Panc1 (cell line): Measurements from ENCODE around the gene CBX2. TPM values are rescaled to one million over a fixed set of nuclear protein-coding genes. Genes with fewer than 3 reads are reported as not detected.

Experiments
- ATAC-seq: fragments of 200-7000 bp; cut with Tn5 transposase; 2 replicates; pipeline ENCODE4 v1.9.1; 2020; ENCODE audit warnings: mild to moderate bottlenecking, moderate library complexity
- BruUV-seq: library from RNA; stranded (reverse); fragments of 400-500 nt; replicated peaks from 2 replicates; lab custom pipeline; 2021; lab: Mats Ljungman, UMichigan
- CTCF ChIA-PET: fragments of 300-600 bp; sonication (Branson Sonifier 250); formaldehyde crosslinking; loops from one replicate; lab custom pipeline; 2022; ENCODE audit warnings: antibody characterized with exemption; lab: Charles Lee
- POLR2A ChIA-PET: fragments of 300-600 bp; sonication (Branson Sonifier 250); formaldehyde crosslinking; loops from one replicate; lab custom pipeline; 2022; ENCODE audit warnings: antibody characterized with exemption; lab: Charles Lee
- DNase-seq: peaks from one replicate; pipeline ENCODE4 v3.0.0-alpha.2; 2010; ENCODE audit warnings: low read depth, low spot score
- H3K27ac ChIP-seq: 2 replicates; pipeline ENCODE4 v1.5.1; 2011; ENCODE audit warnings: mild to moderate bottlenecking, low read length, inconsistent platforms
- H3K27me3 ChIP-seq: fragments of 200-500 bp; sonication (Bioruptor generic); 2 replicates; pipeline ENCODE4 v1.6.0; 2014; ENCODE audit warnings: low read length, inconsistent platforms; ENCODE audit not compliant: control insufficient read depth, insufficient read depth
- H3K36me3 ChIP-seq: fragments of 200-500 bp; sonication (Bioruptor generic); 2 replicates; pipeline ENCODE4 v1.5.1; 2014; ENCODE audit warnings: inconsistent platforms, mild to moderate bottlenecking, low read length, moderate library complexity; ENCODE audit not compliant: control insufficient read depth, insufficient read depth
- H3K4me1 ChIP-seq: 2 replicates; pipeline ENCODE4 v1.5.1; 2011; ENCODE audit warnings: inconsistent platforms, mild to moderate bottlenecking, low read length, moderate library complexity; ENCODE audit not compliant: control insufficient read depth, insufficient read depth
- H3K4me3 ChIP-seq, 2 experiments: 2 replicates each; pipeline ENCODE4 v1.5.1; 2011 to 2012; ENCODE audit warnings: low read depth in 2 of 2, low read length in 2 of 2, mild to moderate bottlenecking in 2 of 2, inconsistent platforms in 1 of 2, moderate library complexity in 1 of 2
- H3K9me3 ChIP-seq: fragments of 200-500 bp; sonication (Bioruptor generic); 2 replicates; pipeline ENCODE4 v1.5.1; 2014; ENCODE audit warnings: low read depth, mild to moderate bottlenecking, inconsistent platforms, low read length, moderate library complexity; ENCODE audit not compliant: control insufficient read depth, insufficient read depth
- CTCF ChIP-seq: fragments of 450-650 bp; IDR thresholded peaks from 2 replicates; pipeline ENCODE4 v1.5.1; 2017; ENCODE audit warnings: mild to moderate bottlenecking
- POLR2AphosphoS5 ChIP-seq: IDR thresholded peaks from 2 replicates; pipeline ENCODE4 v1.6.1; 2012; ENCODE audit warnings: mild to moderate bottlenecking, low read depth, low read length, moderate library complexity
- REST ChIP-seq, 2 experiments: IDR thresholded peaks; 2 replicates each; pipeline ENCODE4 v1.6.1; 2011 to 2012; ENCODE audit warnings: low read depth in 2 of 2, control low read depth in 1 of 2, low read length in 1 of 2, mild to moderate bottlenecking in 1 of 2, moderate library complexity in 1 of 2; ENCODE audit not compliant: insufficient read depth in 1 of 2
- SIN3A ChIP-seq: IDR thresholded peaks from 2 replicates; pipeline ENCODE4 v1.6.1; 2012; ENCODE audit warnings: low read depth, mild to moderate bottlenecking, low read length, moderate library complexity, borderline replicate concordance; ENCODE audit not compliant: insufficient read depth
- TCF7L2 ChIP-seq: IDR thresholded peaks from 2 replicates; pipeline ENCODE4 v1.6.1; 2011; ENCODE audit warnings: mild to moderate bottlenecking, low read depth, low read length, inconsistent platforms
- in situ Hi-C: cut with HindIII; loops from 2 replicates; pipeline ENCODE4 v1.10.0; 2016; ENCODE audit warnings: low sequenced_read_pairs, low pct_unique_long_range_greater_than_20kb
- intact Hi-C: fragments of 100-400 bp; cut with micrococcal nuclease; formaldehyde crosslinking; loops from one replicate; pipeline ENCODE4 v1.10.0; 2022; ENCODE audit not compliant: unreplicated experiment
- total RNA-seq: library from RNA; stranded (reverse); gene quantifications from one replicate; pipeline ENCODE4 v1.2.1, GENCODE V29; 2021; ENCODE audit not compliant: unreplicated experiment

The CBX2 gene
- total RNA-seq, 1 experiment from 2014 or later = 9.0 TPM

- POLR2A ChIA-PET = interaction anchor here (0.6 to 0.9 kb wide), 4 partner anchors 30 to 558 kb away, joined by 3 to 4 read pairs (median 3); no protein-coding TSS in a partner anchor
- Histone ChIP-seq H3K27me3 (no peaks in the 10 kb centered on the region), H3K4me1 (peaks cover 28% of the 10 kb centered on the region), H3K27ac (no peak overlapping the region), H3K36me3 (no peaks in the 10 kb centered on the region), H3K4me3 (peak overlapping the region; percentile 43 to 46), H3K9me3 (no peaks in the 10 kb centered on the region)
- TF ChIP-seq TCF7L2 (no peak), SIN3A (no peak), REST (IDR thresholded peaks at IDR 0.05; ENCODE audit: insufficient read depth in 1 of 2, low read depth in 2 of 2, low read length in 1 of 2) (no peak), CTCF (no peak), POLR2AphosphoS5 (no peak)
- ATAC-seq = peak; percentile 79
- in situ Hi-C loops (no loop called here), intact Hi-C loops (loop anchor here (1.0 kb wide), 1 partner anchor 25 kb away; no protein-coding TSS in a partner anchor)
- no peak for DNase-seq
- CTCF ChIA-PET = interaction anchor here (0.6 to 3.3 kb wide), 6 partner anchors 13 to 442 kb away, joined by 3 to 21 read pairs (median 4); partner anchors contain the start of genes CBX4 and CBX8
- BruUV-seq = no TSS peak
These were observed 32.4 kb downstream of the CBX2 start for GRCh38 chr17:79810130-79811010.

GRCh38 chr17:79811011-79811867, 33.3 kb downstream of the CBX2 start:
- Histone ChIP-seq H3K27me3 (no peaks in the 10 kb centered on the region), H3K27ac (peak overlapping the region; percentile 78), H3K9me3 (no peaks in the 10 kb centered on the region), H3K36me3 (no peaks in the 10 kb centered on the region), H3K4me3 (peak overlapping the region; percentile 36 to 46), H3K4me1 (peaks cover 28% of the 10 kb centered on the region)
- POLR2A ChIA-PET = interaction anchor here (0.5 to 0.6 kb wide), 4 partner anchors 28 to 257 kb away, joined by 3 to 5 read pairs (median 3); partner anchors contain the start of gene CBX4
- intact Hi-C loops = no loop called here
- no peak for TF ChIP-seq REST (IDR thresholded peaks at IDR 0.05; ENCODE audit: insufficient read depth in 1 of 2, low read depth in 2 of 2, low read length in 1 of 2)
- peak; percentile 81 for TF ChIP-seq TCF7L2
- TF ChIP-seq POLR2AphosphoS5 = no peak
- TF ChIP-seq CTCF = peak; percentile 95
- 0 out of 2 replicates have a peak, but pooled peaks have one; percentile 32 for TF ChIP-seq SIN3A
- in situ Hi-C loops = no loop called here
- CTCF ChIA-PET = interaction anchor here (0.6 to 3.3 kb wide), 7 partner anchors 14 to 441 kb away, joined by 3 to 21 read pairs (median 4); partner anchors contain the start of genes CBX4 and CBX8
- no TSS peak for BruUV-seq
- DNase-seq (no peak), ATAC-seq (peak; percentile 68)
